K562 (cell line): ENCODE measurements around the gene DNAJB12. TPM values are rescaled to one million over a fixed set of nuclear protein-coding genes. Genes with fewer than 3 reads are reported as not detected.
A peak's percentile ranks its signal among the peaks of the same experiment; 100 is the strongest.

Experiments
- CREBBP ChIP-seq: IDR thresholded peaks from one replicate; pipeline ENCODE4 v1.6.1; 2012; ENCODE audit warnings: low read depth, mild to moderate bottlenecking, control low read depth, inconsistent platforms, low read length
- EP400 ChIP-seq: fragments of 450-650 bp; IDR thresholded peaks from 2 replicates; pipeline ENCODE4 v1.6.1; 2017; ENCODE audit warnings: antibody characterized with exemption, mild to moderate bottlenecking, moderate library complexity
- FOXP4 ChIP-seq: sonication (generic); formaldehyde crosslinking; IDR thresholded peaks from 2 replicates; pipeline ENCODE4 v1.8.0; 2022; ENCODE audit warnings: mild to moderate bottlenecking, missing genetic modification reagents, borderline replicate concordance
- FUS ChIP-seq: fragments of 200-400 bp; formaldehyde crosslinking; optimal IDR thresholded peaks from 2 replicates; pipeline ENCODE3; 2017; ENCODE audit warnings: low read depth, low read length
- GATAD2B ChIP-seq: fragments of 450-650 bp; IDR thresholded peaks from 2 replicates; pipeline ENCODE4 v1.6.1; 2017; ENCODE audit warnings: mild to moderate bottlenecking, borderline replicate concordance
- IFI16 ChIP-seq: fragments of 250-450 bp; sonication (Bioruptor Pico); IDR thresholded peaks from 2 replicates; pipeline ENCODE4 v2.1.2; 2022; ENCODE audit warnings: mild to moderate bottlenecking, inconsistent platforms
- MCM2 ChIP-seq: fragments of 450-650 bp; IDR thresholded peaks from 2 replicates; pipeline ENCODE4 v1.6.1; 2017; ENCODE audit warnings: low read depth, mild to moderate bottlenecking
- NFATC3 ChIP-seq: fragments of 450-650 bp; IDR thresholded peaks from 2 replicates; pipeline ENCODE4 v1.6.1; 2017; ENCODE audit warnings: mild to moderate bottlenecking
- POLR2H ChIP-seq: IDR thresholded peaks from 2 replicates; pipeline ENCODE4 v1.6.1; 2016; ENCODE audit warnings: missing genetic modification characterization, low read depth, mild to moderate bottlenecking, control low read depth, missing compliant biosample characterization, moderate library complexity
- SOX6 ChIP-seq: fragments of 450-650 bp; IDR thresholded peaks from 2 replicates; pipeline ENCODE4 v1.6.1; 2014; ENCODE audit warnings: mild to moderate bottlenecking
- TBL1XR1 ChIP-seq, 2 experiments: IDR thresholded peaks; 2 replicates each; pipeline ENCODE4 v1.6.1; 2012; ENCODE audit warnings: improper control_type of control experiment in 2 of 2, low read length in 2 of 2, mild to moderate bottlenecking in 1 of 2
- TCF15 ChIP-seq: fragments of 250-450 bp; sonication (Bioruptor Pico); IDR thresholded peaks from 2 replicates; pipeline ENCODE4 v1.8.0; 2022; ENCODE audit warnings: moderate library complexity, mild to moderate bottlenecking, inconsistent platforms
- ZBTB40 ChIP-seq, 2 experiments: fragments of 450-650 bp in 1 of 2; sonication (generic) in 1 of 2; formaldehyde crosslinking in 1 of 2; IDR thresholded peaks; 2 replicates each; pipeline versions ENCODE4 v1.7.1 to v1.9.0; 2016 to 2022; ENCODE audit warnings: inconsistent platforms in 1 of 2, mild to moderate bottlenecking in 1 of 2, missing genetic modification reagents in 1 of 2
- ZNF232 ChIP-seq: sonication (generic); formaldehyde crosslinking; IDR thresholded peaks from 2 replicates; pipeline ENCODE4 v1.8.0; 2022; ENCODE audit warnings: mild to moderate bottlenecking, missing genetic modification reagents
- ZNF431 ChIP-seq: sonication (generic); formaldehyde crosslinking; IDR thresholded peaks from 2 replicates; pipeline ENCODE4 v1.8.0; 2022; ENCODE audit warnings: mild to moderate bottlenecking, missing genetic modification reagents
- polyA plus RNA-seq, 8 experiments: library from polyadenylated mRNA; depleted of rRNA in 4 of 8; stranded (reverse) in 5 of 8; unstranded in 3 of 8; fragments of >200 nt; fragmentation: Nextera tagmentation in 2 of 8; fragmentation: Illumina TruSeq in 1 of 8; extraction: Ambion mirVana in 2 of 8; extraction: Trizol in 1 of 8; gene quantifications; 2 replicates each; pipeline versions ENCODE4 v1.2.1 to v1.2.3, GENCODE V29; 2011 to 2014; ENCODE audit warnings: inconsistent platforms in 1 of 8, missing spikeins in 1 of 8
- total RNA-seq, 7 experiments: library from RNA; depleted of rRNA in 6 of 7; stranded (reverse); fragments of >200 nt in 6 of 7; fragmentation: Illumina TruSeq in 2 of 7; extraction: Trizol in 2 of 7; gene quantifications; 2 replicates each; pipeline versions ENCODE4 v1.2.1 to v1.2.3, GENCODE V29; 2011 to 2021; ENCODE audit warnings: low replicate concordance in 1 of 7
- TF ChIP-seq, protein P1 (sequence below): sonication (generic); formaldehyde crosslinking; IDR thresholded peaks from 2 replicates; pipeline ENCODE4 v1.8.0; 2022; ENCODE audit warnings: mild to moderate bottlenecking, missing genetic modification reagents

The DNAJB12 gene
- total and polyA plus RNA-seq, 9 of the 15 experiments (the other 6 are each of a cell fraction or from before 2014, with no cell fraction given), result 3.5 to 31.5 (median 20.3) TPM

- no peak for TF ChIP-seq TBL1XR1 (IDR thresholded peaks at IDR 0.05; ENCODE audit: low read length in 2 of 2)
- no peak for TF ChIP-seq ZBTB40 (IDR thresholded peaks at IDR 0.05)
- TF ChIP-seq ZBTB40 (CRISPR knock-in tag; IDR thresholded peaks at IDR 0.05), result no peak
- no peak for TF ChIP-seq NFATC3
- no peak for TF ChIP-seq FUS
- TF ChIP-seq CREBBP, result no peak
- TF ChIP-seq MCM2, result no peak
- peak; percentile 56; the same call in 1 of the 2 replicates for TF ChIP-seq TCF15 (CRISPR knock-in tag)
- no peak for TF ChIP-seq FOXP4
- TF ChIP-seq EP400, result peak; percentile 46; the same call in 1 of the 2 replicates
- TF ChIP-seq ZNF431, result no peak
- TF ChIP-seq, protein P1, sequence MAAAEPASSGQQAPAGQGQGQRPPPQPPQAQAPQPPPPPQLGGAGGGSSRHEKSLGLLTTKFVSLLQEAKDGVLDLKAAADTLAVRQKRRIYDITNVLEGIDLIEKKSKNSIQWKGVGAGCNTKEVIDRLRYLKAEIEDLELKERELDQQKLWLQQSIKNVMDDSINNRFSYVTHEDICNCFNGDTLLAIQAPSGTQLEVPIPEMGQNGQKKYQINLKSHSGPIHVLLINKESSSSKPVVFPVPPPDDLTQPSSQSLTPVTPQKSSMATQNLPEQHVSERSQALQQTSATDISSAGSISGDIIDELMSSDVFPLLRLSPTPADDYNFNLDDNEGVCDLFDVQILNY (CRISPR knock-in tag), result peak; percentile 78; the same call in 1 of the 2 replicates
- TF ChIP-seq SOX6, result peak; percentile 37; the same call in 1 of the 2 replicates
- no peak for TF ChIP-seq ZNF232 (CRISPR knock-in tag)
- TF ChIP-seq GATAD2B, result no peak
- 0 out of 2 replicates have a peak, but pooled peaks have one; percentile 29 for TF ChIP-seq IFI16
- TF ChIP-seq POLR2H (tag), result no peak
Measured at GRCh38 chr10:72316748-72317435, 37.8 kb downstream of the DNAJB12 start (continued).
